Right lobe of liver (tissue), 4 donors: ENCODE measurements around the gene SLC41A3.

Experiments used
- CTCF ChIP-seq, 4 donors: fragments of 200-600 bp in 3 of 4; fragments of 450-650 bp in 1 of 4; IDR thresholded peaks; one replicate each; pipeline versions ENCODE4 v1.5.1 to v1.8.0; 2016 to 2022; ENCODE audit warnings: antibody characterized with exemption in 4 of 4, mild to moderate bottlenecking in 2 of 4
- POLR2A ChIP-seq: fragments of 450-650 bp; IDR thresholded peaks from one replicate; pipeline ENCODE4 v1.6.1; 2017; ENCODE audit warnings: antibody characterized with exemption, mild to moderate bottlenecking
- donor health status: DM: no; HTN: no; CAD: no.
- donor health status: DM: no; HTN: no; CAD: no.
- donor health status: DM: no; HTN: yes; CAD: no.

DNA sequence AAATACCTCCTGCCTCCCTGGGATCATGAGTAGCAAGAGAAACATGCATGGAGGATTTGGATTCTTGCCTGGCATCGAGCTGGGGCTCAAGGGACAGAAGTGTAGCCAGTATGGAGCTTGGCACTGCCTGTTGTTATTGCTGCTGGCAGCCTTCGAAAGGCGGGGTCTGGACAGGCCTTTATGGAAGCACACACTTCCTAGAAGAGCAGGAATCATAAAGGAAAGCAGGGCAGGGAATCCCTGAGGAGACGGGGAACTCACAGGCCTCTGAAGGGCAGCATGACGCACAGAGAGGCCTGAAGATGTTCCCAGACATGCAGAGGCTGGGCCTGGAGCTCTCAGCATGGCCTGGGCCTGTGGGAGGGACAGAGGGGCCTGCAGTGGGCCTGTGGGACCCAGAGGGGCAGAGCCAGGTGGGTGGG is 18.6 kb upstream of the SLC41A3 start:
- TF ChIP-seq CTCF (IDR thresholded peaks at IDR 0.05) (no peak), POLR2A (no peak)
